Heart right ventricle (tissue), 16 donors: Measurements from ENCODE around the gene L3MBTL2. TPM values are rescaled to one million over a fixed set of nuclear protein-coding genes. Genes with fewer than 3 reads are reported as not detected.
"Not testable (repeated sequence)": the region's sequence is repeated elsewhere in the genome, so short reads cannot be mapped to it uniquely, and the experiment has no call there.

Experiments
- ATAC-seq, 8 donors: fragments of 200-7000 bp; cut with Tn5 transposase; one replicate each; pipeline ENCODE4 v1.9.1; 2020; ENCODE audit warnings: mild to moderate bottlenecking in 8 of 8, moderate library complexity in 8 of 8, moderate number of reproducible peaks in 1 of 8
- DNase-seq, 2 donors: peaks; one replicate each; pipeline ENCODE4 v3.0.0-alpha.2; 2020
- H3K27ac ChIP-seq, 10 donors: fragments of 200-600 bp; sonication (generic) in 2 of 10; one replicate each; pipeline versions ENCODE4 v1.5.0 to v1.8.0; 2020 to 2022; ENCODE audit warnings: mild to moderate bottlenecking in 3 of 10
- H3K27me3 ChIP-seq, 7 donors: fragments of 200-600 bp; one replicate each; pipeline ENCODE4 v1.8.0; 2021 to 2022; ENCODE audit warnings: mild to moderate bottlenecking in 2 of 7
- H3K36me3 ChIP-seq, 9 donors: fragments of 200-600 bp; sonication (generic) in 1 of 9; one replicate each; pipeline versions ENCODE4 v1.5.0 to v1.8.0; 2020 to 2022; ENCODE audit warnings: mild to moderate bottlenecking in 2 of 9
- H3K4me1 ChIP-seq, 9 donors: fragments of 200-600 bp; sonication (generic) in 1 of 9; one replicate each; pipeline versions ENCODE4 v1.5.0 to v1.8.0; 2020 to 2022; ENCODE audit warnings: mild to moderate bottlenecking in 4 of 9
- H3K4me3 ChIP-seq, 10 donors: fragments of 200-600 bp; sonication (generic) in 2 of 10; one replicate each; pipeline versions ENCODE4 v1.5.0 to v1.8.0; 2020 to 2022; ENCODE audit warnings: mild to moderate bottlenecking in 7 of 10, moderate library complexity in 2 of 10
- H3K9me3 ChIP-seq, 11 donors: fragments of 200-600 bp in 10 of 11; sonication (generic) in 2 of 11; one replicate each; pipeline versions ENCODE4 v1.5.0 to v1.8.0; 2013 to 2022; ENCODE audit warnings: mild to moderate bottlenecking in 2 of 11, control low read depth in 1 of 11, moderate library complexity in 1 of 11
- CTCF ChIP-seq, 9 donors: fragments of 200-600 bp; sonication (generic) in 2 of 9; IDR thresholded peaks; one replicate each; pipeline versions ENCODE4 v1.5.0 to v1.8.0; 2021 to 2022; ENCODE audit warnings: antibody characterized with exemption in 9 of 9, mild to moderate bottlenecking in 5 of 9, moderate library complexity in 1 of 9
- WGBS, 2 donors: extraction: QIAGEN DNeasy Blood & Tissue Kit; methylation state at CpG; one replicate each; pipeline ENCODE4 v1.1.7; 2013; ENCODE audit warnings: inconsistent platforms in 1 of 2; 5-methylcytosine and 5-hydroxymethylcytosine counted together
- intact Hi-C, 10 donors: fragments of 100-400 bp; cut with DNase I; formaldehyde crosslinking; loops; one replicate each; pipeline versions ENCODE4 v1.11.1 to v1.14.2; 2022
- polyA plus RNA-seq, 2 donors: library from polyadenylated mRNA; stranded (reverse); fragments of 200-250 nt; gene quantifications; one replicate each; pipeline ENCODE4 v1.2.3, GENCODE V29; 2013
- total RNA-seq, 10 donors: library from RNA; stranded (reverse); fragmentation: NEBNext Ultra II Directional in 3 of 10; extraction: Animal tissue kit (Norgen Biotek cat#: 25700) in 3 of 10; gene quantifications; one replicate each; pipeline versions ENCODE4 v1.2.1 to v1.2.4, GENCODE V29; 2021 to 2023
- donor health status: Arrhythmogenic right ventricular cardiomyopathy.
- donor health status: ischemic (EF 13 %, LVEDD 7.1; RV severe dilation, severe dysfunction).
- donor health status: healthy with polysubstance abuse.
- donor health status: DM: no; HTN: yes; CAD: no.
- donor health status: DM: no; HTN: no; CAD: no.
- donor health status: ischemic (EF 25% LVEDD 6.9; RV normal size, moderate dysfunction).
- donor health status: ischemic (EF 25% LVEDD 5.7; RV mildly dilated, moderate dysfunction).
- donor health status: healthy.
- donor health status: DM: yes; HTN: yes; CAD: no.
- donor health status: Ischemic cardiomyopathy.
- donor health status: ischemic (EF 35%, LVEDD 5.7; RV mildly dilated, moderate dysfunction).
- donor health status: nonischemic (EF 11% LVEDD 7.7; RV severe dilation, severe dysfunction).
- donor health status: DM: yes; HTN: yes; CAD: no.
- donor health status: PGD.
- donor health status: ischemic (EF 29% LVEDD 5.4; RV normal size, mild dysfunction).
- donor health status: nonischemic (EF 23%, LVEDD 6.1; RV moderate dilation, normal function).

Gene L3MBTL2
- total and polyA plus RNA-seq, 12 donors, result 10.0 to 18.5 (median 15.1) TPM

GRCh38 chr22:41175546-41175945 is 29.6 kb upstream of the L3MBTL2 start:
- H3K4me1 ChIP-seq, result peaks cover 0 to 26% (median 13%) of the 10 kb centered on the region in 9 donors
- DNase-seq, result no peak
- no peak overlapping the region for H3K4me3 ChIP-seq
- no peaks in the 10 kb centered on the region for H3K27me3 ChIP-seq
- no peak for TF ChIP-seq CTCF (IDR thresholded peaks at IDR 0.05)
- no peaks in the 10 kb centered on the region for H3K9me3 ChIP-seq
- H3K36me3 ChIP-seq, result peaks cover 6 to 100% (median 70%) of the 10 kb centered on the region in 9 donors
- WGBS, 2 donors, result 12 to 24% methylated on average over 2 of the region's 2 CpGs
- intact Hi-C loops, result loop anchor here in 1 of 10 donors (10.0 kb wide), 1 partner anchor 59 kb away; no protein-coding TSS in a partner anchor
- H3K27ac ChIP-seq, result peak overlapping the region in 1 of 10 donors; percentile 35
- peak in 3 of 8 donors; percentile 14 to 36 (median 28) for ATAC-seq

- TF ChIP-seq CTCF (IDR thresholded peaks at IDR 0.05), result no peak
- Histone ChIP-seq H3K4me1 (peaks cover 0 to 35% (median 13%) of the 10 kb centered on the region in 9 donors), H3K36me3 (peaks cover 6 to 90% (median 59%) of the 10 kb centered on the region in 9 donors), H3K27me3 (no peaks in the 10 kb centered on the region), H3K27ac (no peak overlapping the region), H3K4me3 (no peak overlapping the region), H3K9me3 (no peaks in the 10 kb centered on the region)
- intact Hi-C loops, result loop anchor here in 1 of 10 donors (10.0 kb wide), 1 partner anchor 58 kb away; no protein-coding TSS in a partner anchor
- DNase-seq, result no peak
- peak in 6 of 8 donors; percentile 4 to 46 (median 16) for ATAC-seq
- WGBS, 2 donors, result 78 to 82% methylated on average over 15 of the region's 15 CpGs
These were observed 28.0 kb upstream of the L3MBTL2 start for GRCh38 chr22:41177040-41177621.

GRCh38 chr22:41177622-41178424 is 27.3 kb upstream of the L3MBTL2 start:
- DNase-seq (no peak), ATAC-seq (peak in 2 of 8 donors; percentile 18 to 50)
- Histone ChIP-seq H3K36me3 (peaks cover 6 to 83% (median 52%) of the 10 kb centered on the region in 9 donors), H3K4me1 (peaks cover 0 to 40% (median 13%) of the 10 kb centered on the region in 9 donors), H3K27ac (no peak overlapping the region), H3K27me3 (no peaks in the 10 kb centered on the region), H3K4me3 (no peak overlapping the region), H3K9me3 (no peaks in the 10 kb centered on the region)
- intact Hi-C loops, result loop anchor here in 1 of 10 donors (10.0 kb wide), 1 partner anchor 57 kb away; no protein-coding TSS in a partner anchor
- no peak for TF ChIP-seq CTCF (IDR thresholded peaks at IDR 0.05)
- 89% methylated on average over 9 of the region's 9 CpGs for WGBS, 2 donors

GRCh38 chr22:41178425-41178975 is 26.6 kb upstream of the L3MBTL2 start:
- Histone ChIP-seq H3K27me3 (no peaks in the 10 kb centered on the region), H3K4me1 (peaks cover 0 to 40% (median 13%) of the 10 kb centered on the region in 9 donors), H3K27ac (no peak overlapping the region), H3K4me3 (no peak overlapping the region), H3K9me3 (no peaks in the 10 kb centered on the region), H3K36me3 (peaks cover 6 to 76% (median 45%) of the 10 kb centered on the region in 9 donors)
- DNase-seq, result peak; percentile 57 to 70
- intact Hi-C loops, result loop anchor here in 1 of 10 donors (10.0 kb wide), 1 partner anchor 56 kb away; no protein-coding TSS in a partner anchor
- no peak for TF ChIP-seq CTCF (IDR thresholded peaks at IDR 0.05)
- peak; percentile 19 to 71 (median 61) for ATAC-seq
- 69 to 71% methylated on average over 8 of the region's 8 CpGs for WGBS, 2 donors

GRCh38 chr22:41180362-41180761 is 24.8 kb upstream of the L3MBTL2 start:
- Histone ChIP-seq H3K4me1 (peaks cover 0 to 33% (median 7%) of the 10 kb centered on the region in 9 donors), H3K36me3 (peaks cover 6 to 57% (median 30%) of the 10 kb centered on the region in 9 donors)
- H3K27ac ChIP-seq, H3K27me3 ChIP-seq, ATAC-seq, intact Hi-C loops, DNase-seq, H3K4me3 ChIP-seq, H3K9me3 ChIP-seq: not testable (repeated sequence)
- WGBS, 2 donors, result 94 to 95% methylated on average over 6 of the region's 6 CpGs
